Rectal smooth muscle tissue (tissue), 1 donor: ENCODE results near the gene NARS2.
"Not testable (repeated sequence)": the region's sequence is repeated elsewhere in the genome, so short reads cannot be mapped to it uniquely, and the experiment has no call there.

ENCODE experiments used
- H3K27ac ChIP-seq: one replicate; pipeline ENCODE4 v1.7.0; 2013; ENCODE audit warnings: low read depth, low read length, inconsistent platforms
- H3K27me3 ChIP-seq: one replicate; pipeline ENCODE4 v1.7.0; 2013; ENCODE audit warnings: low read length; ENCODE audit not compliant: control insufficient read depth, insufficient read depth
- H3K36me3 ChIP-seq: one replicate; pipeline ENCODE4 v1.7.0; 2013; ENCODE audit warnings: low read length; ENCODE audit not compliant: control insufficient read depth, insufficient read depth
- H3K4me1 ChIP-seq: one replicate; pipeline ENCODE4 v1.7.0; 2013; ENCODE audit warnings: low read length; ENCODE audit not compliant: control insufficient read depth, insufficient read depth
- H3K4me3 ChIP-seq: one replicate; pipeline ENCODE4 v1.7.0; 2013; ENCODE audit warnings: low read length
- H3K9ac ChIP-seq: one replicate; pipeline ENCODE4 v1.7.0; 2013; ENCODE audit warnings: low read length

NARS2 gene

GRCh38 chr11:78601066-78601465 lies 26.4 kb upstream of the NARS2 start:
- not testable (repeated sequence) for H3K27ac ChIP-seq, H3K27me3 ChIP-seq, H3K36me3 ChIP-seq, H3K4me3 ChIP-seq, H3K9ac ChIP-seq, H3K4me1 ChIP-seq

GRCh38 chr11:78597579-78597978 lies 22.9 kb upstream of the NARS2 start:
- not testable (repeated sequence) for H3K27me3 ChIP-seq, H3K4me1 ChIP-seq, H3K36me3 ChIP-seq, H3K27ac ChIP-seq, H3K4me3 ChIP-seq, H3K9ac ChIP-seq

GRCh38 chr11:78595436-78596130 lies 20.9 kb upstream of the NARS2 start:
- no peak overlapping the region for H3K27ac ChIP-seq
- no peak overlapping the region for H3K4me3 ChIP-seq
- H3K27me3 ChIP-seq: no peaks in the 10 kb centered on the region
- H3K36me3 ChIP-seq: no peaks in the 10 kb centered on the region
- H3K4me1 ChIP-seq: no peaks in the 10 kb centered on the region
- no peak overlapping the region for H3K9ac ChIP-seq

- no peaks in the 10 kb centered on the region for H3K36me3 ChIP-seq
- no peaks in the 10 kb centered on the region for H3K27me3 ChIP-seq
Observed at GRCh38 chr11:78594814-78595213, 20.1 kb upstream of the NARS2 start.

GRCh38 chr11:78588517-78588916 lies 13.9 kb upstream of the NARS2 start:
- Histone ChIP-seq H3K27ac (no peak overlapping the region), H3K4me3 (no peak overlapping the region), H3K4me1 (no peaks in the 10 kb centered on the region), H3K27me3 (no peaks in the 10 kb centered on the region), H3K9ac (no peak overlapping the region), H3K36me3 (no peaks in the 10 kb centered on the region)

More at GRCh38 chr11:78594814-78595213, 20.1 kb upstream of the NARS2 start:
- no peak overlapping the region for H3K9ac ChIP-seq
- no peak overlapping the region for H3K27ac ChIP-seq
- H3K4me1 ChIP-seq: no peaks in the 10 kb centered on the region
- no peak overlapping the region for H3K4me3 ChIP-seq

GRCh38 chr11:78587446-78587845 lies 12.8 kb upstream of the NARS2 start:
- Histone ChIP-seq H3K4me1 (no peaks in the 10 kb centered on the region), H3K27me3 (no peaks in the 10 kb centered on the region), H3K36me3 (no peaks in the 10 kb centered on the region), H3K9ac (no peak overlapping the region), H3K27ac (no peak overlapping the region), H3K4me3 (no peak overlapping the region)

- Histone ChIP-seq H3K27me3 (no peaks in the 10 kb centered on the region), H3K27ac (no peak overlapping the region), H3K9ac (no peak overlapping the region)
Observed at GRCh38 chr11:78586452-78587046, 11.9 kb upstream of the NARS2 start.

GRCh38 chr11:78583889-78584288 lies 9.2 kb upstream of the NARS2 start:
- no peak overlapping the region for H3K4me3 ChIP-seq
- no peaks in the 10 kb centered on the region for H3K4me1 ChIP-seq
- H3K27ac ChIP-seq: no peak overlapping the region
- no peaks in the 10 kb centered on the region for H3K27me3 ChIP-seq
- no peaks in the 10 kb centered on the region for H3K36me3 ChIP-seq
- H3K9ac ChIP-seq: no peak overlapping the region

More at GRCh38 chr11:78586452-78587046, 11.9 kb upstream of the NARS2 start:
- Histone ChIP-seq H3K4me1 (no peaks in the 10 kb centered on the region), H3K4me3 (no peak overlapping the region), H3K36me3 (no peaks in the 10 kb centered on the region)

- Histone ChIP-seq H3K4me3 (no peak overlapping the region), H3K27me3 (no peaks in the 10 kb centered on the region), H3K27ac (no peak overlapping the region), H3K4me1 (no peaks in the 10 kb centered on the region), H3K9ac (no peak overlapping the region), H3K36me3 (no peaks in the 10 kb centered on the region)
Observed at GRCh38 chr11:78577495-78577894, 2.8 kb upstream of the NARS2 start.

GRCh38 chr11:78576549-78577097 lies 2.0 kb upstream of the NARS2 start:
- no peaks in the 10 kb centered on the region for H3K4me1 ChIP-seq
- H3K4me3 ChIP-seq: no peak overlapping the region
- no peak overlapping the region for H3K9ac ChIP-seq
- H3K27ac ChIP-seq: no peak overlapping the region
- no peaks in the 10 kb centered on the region for H3K36me3 ChIP-seq
- H3K27me3 ChIP-seq: no peaks in the 10 kb centered on the region

GRCh38 chr11:78575478-78575877 lies 814 bp upstream of the NARS2 start:
- no peak overlapping the region for H3K27ac ChIP-seq

GRCh38 chr11:78573681-78574080 lies 983 bp downstream of the NARS2 start:
- Histone ChIP-seq H3K27ac (no peak overlapping the region), H3K4me3 (peak overlapping the region; percentile 90), H3K9ac (no peak overlapping the region), H3K27me3 (no peaks in the 10 kb centered on the region), H3K4me1 (no peaks in the 10 kb centered on the region), H3K36me3 (no peaks in the 10 kb centered on the region)

More at GRCh38 chr11:78575478-78575877, 814 bp upstream of the NARS2 start:
- no peaks in the 10 kb centered on the region for H3K36me3 ChIP-seq
- H3K4me3 ChIP-seq: peak overlapping the region; percentile 90
- no peak overlapping the region for H3K9ac ChIP-seq
- H3K4me1 ChIP-seq: no peaks in the 10 kb centered on the region
- H3K27me3 ChIP-seq: no peaks in the 10 kb centered on the region

- no peaks in the 10 kb centered on the region for H3K4me1 ChIP-seq
- no peaks in the 10 kb centered on the region for H3K36me3 ChIP-seq
- no peaks in the 10 kb centered on the region for H3K27me3 ChIP-seq
- peak overlapping the region; percentile 90 for H3K4me3 ChIP-seq
- H3K9ac ChIP-seq: no peak overlapping the region
- no peak overlapping the region for H3K27ac ChIP-seq
Observed at GRCh38 chr11:78573271-78573670, 1.4 kb downstream of the NARS2 start.
